GM20000 (cell line): ENCODE measurements around the gene PYM1.

ENCODE experiments used
- DNase-seq: peaks from one replicate; pipeline ENCODE4 v3.0.0; 2012; ENCODE audit warnings: low spot score
- CTCF ChIP-seq: IDR thresholded peaks from 2 replicates; pipeline ENCODE4 v1.5.1; 2012; ENCODE audit warnings: mild to moderate bottlenecking, control low read depth; ENCODE audit errors: extremely low read depth, missing control alignments

PYM1 gene

GRCh38 chr12:55906056-55906455, 21.6 kb downstream of the PYM1 start:
- TF ChIP-seq CTCF, result no peak
- no peak for DNase-seq

DNA sequence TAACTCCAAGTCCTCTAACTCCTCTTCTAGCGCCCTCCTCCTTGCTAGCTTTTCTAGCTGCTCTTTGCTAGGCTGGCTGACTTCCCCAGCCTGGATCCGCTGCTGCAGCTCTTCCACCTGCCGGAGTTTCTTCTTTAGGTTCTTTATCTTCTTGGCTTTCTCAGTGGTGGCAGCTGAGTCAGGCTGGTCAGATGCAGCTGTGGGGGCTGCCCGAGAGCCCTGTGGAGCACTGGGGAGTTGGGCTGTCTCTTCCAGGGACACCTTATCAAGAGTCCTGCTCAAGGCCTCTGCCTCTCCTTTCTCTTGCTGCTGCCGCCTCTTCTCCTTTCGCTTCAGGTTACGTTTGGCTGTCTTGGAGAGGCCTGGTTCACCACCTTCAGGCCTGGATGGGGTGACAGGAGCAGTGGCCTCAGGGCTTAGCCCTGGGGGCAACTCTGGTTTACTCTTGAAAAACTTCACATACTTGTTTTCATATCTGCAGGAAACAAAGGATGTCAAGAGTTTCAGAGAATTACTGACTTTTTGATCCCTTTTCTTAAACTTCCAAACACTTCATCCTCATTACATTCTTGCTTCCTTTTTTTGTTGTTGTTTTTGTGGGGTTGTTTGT, 25.7 kb downstream of the PYM1 start:
- DNase-seq, result no peak
- TF ChIP-seq CTCF, result no peak

- no peak for TF ChIP-seq CTCF
- DNase-seq, result no peak
These were observed 28.6 kb downstream of the PYM1 start for GRCh38 chr12:55899082-55899481.

DNA sequence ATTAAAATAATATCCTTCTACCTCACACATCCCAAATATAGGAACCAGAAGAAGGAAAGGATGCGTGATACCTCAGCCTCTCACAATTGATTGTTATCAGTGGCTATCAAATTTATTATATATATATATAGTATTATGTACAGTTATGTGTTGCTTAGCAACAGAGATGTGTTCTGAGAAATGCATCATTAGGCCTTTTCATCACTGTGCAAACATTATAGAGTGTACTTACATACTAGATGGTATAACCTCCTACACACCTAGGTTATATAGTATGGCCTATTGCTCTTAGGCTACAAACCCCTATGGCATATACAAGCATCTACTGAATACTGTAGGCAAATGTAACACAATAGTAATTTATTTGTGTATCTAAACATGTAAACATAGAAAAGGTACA, 34.0 kb downstream of the PYM1 start:
- no peak for TF ChIP-seq CTCF
- DNase-seq, result no peak

DNA sequence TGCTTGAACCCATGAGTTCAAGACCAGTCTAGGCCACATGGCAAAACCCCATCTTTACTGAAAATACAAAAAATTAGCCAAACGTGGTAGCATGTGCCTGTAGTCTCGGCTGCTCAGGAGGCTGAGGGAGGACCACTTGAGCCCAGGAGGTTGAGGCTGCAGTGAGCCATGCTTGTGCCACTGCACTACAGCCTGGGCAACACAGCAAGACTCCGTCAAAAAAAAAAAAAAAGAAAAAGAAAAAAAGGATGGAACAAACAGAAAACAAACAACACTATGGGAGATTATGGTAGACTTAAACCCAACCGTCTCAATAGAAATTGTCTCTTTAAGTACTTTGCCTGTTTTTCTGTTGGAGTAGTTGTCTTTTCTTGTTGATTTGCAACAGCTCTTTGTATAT, 36.4 kb downstream of the PYM1 start:
- DNase-seq, result no peak
- no peak for TF ChIP-seq CTCF

DNA sequence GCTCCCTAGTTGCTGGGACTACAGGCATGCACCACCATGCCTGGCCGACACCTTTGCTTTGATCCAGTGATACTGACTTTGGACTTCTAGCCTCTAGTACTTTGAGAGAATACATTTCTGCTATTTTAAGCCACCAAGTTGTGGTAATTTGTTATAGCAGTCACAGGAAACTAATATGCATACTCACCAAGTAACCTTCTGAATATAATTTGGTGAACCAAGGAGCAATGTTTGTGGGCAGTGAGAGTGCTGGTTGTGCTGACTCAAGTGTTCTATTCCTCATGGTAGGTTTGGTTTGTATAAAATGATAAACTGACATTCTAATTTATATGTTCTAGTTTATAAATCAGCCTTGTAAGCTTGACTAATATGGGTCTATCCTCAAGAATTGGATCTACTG, 42.6 kb downstream of the PYM1 start:
- TF ChIP-seq CTCF, result no peak
- DNase-seq, result no peak

DNA sequence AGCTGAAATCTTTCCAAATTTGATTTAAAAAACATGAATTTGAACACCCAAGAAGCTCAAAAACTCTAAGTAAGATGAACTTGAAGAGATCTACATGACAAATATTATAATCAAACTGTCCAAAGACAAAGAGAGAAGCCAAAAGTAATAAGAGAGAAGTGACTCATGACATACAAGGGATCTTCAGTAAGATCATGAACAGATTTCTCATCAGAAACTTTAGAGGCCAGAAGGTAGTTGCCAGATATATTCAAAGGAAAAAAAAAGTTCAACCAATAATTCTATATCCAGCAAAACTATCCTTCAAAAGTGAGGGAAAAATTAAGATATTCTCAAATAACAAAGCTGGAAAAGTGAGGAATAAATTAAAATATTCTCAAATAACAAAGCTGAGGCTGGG, 49.9 kb downstream of the PYM1 start:
- no peak for TF ChIP-seq CTCF
- DNase-seq, result no peak
